HEK293T (cell line): ENCODE results near the gene ASB18.

ENCODE experiments used
- BHLHE40 ChIP-seq: fragments of 450-650 bp; IDR thresholded peaks from 2 replicates; pipeline ENCODE4 v1.6.1; 2016; ENCODE audit warnings: mild to moderate bottlenecking, moderate library complexity, borderline replicate concordance
- CTBP1 ChIP-seq: fragments of 450-650 bp; IDR thresholded peaks from 2 replicates; pipeline ENCODE4 v1.6.1; 2016; ENCODE audit warnings: borderline replicate concordance
- ELF4 ChIP-seq: fragments of 450-650 bp; IDR thresholded peaks from 2 replicates; pipeline ENCODE4 v1.6.1; 2017; ENCODE audit warnings: antibody characterized with exemption
- FOXA1 ChIP-seq: fragments of 450-650 bp; IDR thresholded peaks from 2 replicates; pipeline ENCODE4 v1.6.1; 2016; ENCODE audit warnings: mild to moderate bottlenecking
- FOXK2 ChIP-seq: fragments of 450-650 bp; IDR thresholded peaks from 2 replicates; pipeline ENCODE4 v1.6.1; 2016; ENCODE audit warnings: mild to moderate bottlenecking
- FOXM1 ChIP-seq: fragments of 450-650 bp; IDR thresholded peaks from 2 replicates; pipeline ENCODE4 v1.6.1; 2017; ENCODE audit warnings: mild to moderate bottlenecking, borderline replicate concordance
- HDGF ChIP-seq: fragments of 450-650 bp; IDR thresholded peaks from 2 replicates; pipeline ENCODE4 v1.6.1; 2017; ENCODE audit warnings: antibody characterized with exemption, borderline replicate concordance
- L3MBTL2 ChIP-seq: fragments of 450-650 bp; conservative IDR thresholded peaks from 2 replicates; pipeline ENCODE4 v1.6.1; 2016; ENCODE audit warnings: mild to moderate bottlenecking
- LEF1 ChIP-seq: fragments of 450-650 bp; IDR thresholded peaks from 2 replicates; pipeline ENCODE4 v1.6.1; 2017; ENCODE audit warnings: mild to moderate bottlenecking, borderline replicate concordance
- NFRKB ChIP-seq: fragments of 450-650 bp; IDR thresholded peaks from 2 replicates; pipeline ENCODE4 v1.6.1; 2016; ENCODE audit warnings: mild to moderate bottlenecking, moderate library complexity
- SP1 ChIP-seq: fragments of 450-650 bp; IDR thresholded peaks from 2 replicates; pipeline ENCODE4 v1.6.1; 2017
- SUZ12 ChIP-seq: fragments of 450-650 bp; IDR thresholded peaks from 2 replicates; pipeline ENCODE4 v1.6.1; 2016; ENCODE audit warnings: mild to moderate bottlenecking
- TARDBP ChIP-seq: fragments of 450-650 bp; IDR thresholded peaks from 2 replicates; pipeline ENCODE4 v1.6.1; 2016
- TF ChIP-seq, protein P1 (sequence below): fragments of 450-650 bp; IDR thresholded peaks from 2 replicates; pipeline ENCODE4 v1.6.1; 2016

DNA sequence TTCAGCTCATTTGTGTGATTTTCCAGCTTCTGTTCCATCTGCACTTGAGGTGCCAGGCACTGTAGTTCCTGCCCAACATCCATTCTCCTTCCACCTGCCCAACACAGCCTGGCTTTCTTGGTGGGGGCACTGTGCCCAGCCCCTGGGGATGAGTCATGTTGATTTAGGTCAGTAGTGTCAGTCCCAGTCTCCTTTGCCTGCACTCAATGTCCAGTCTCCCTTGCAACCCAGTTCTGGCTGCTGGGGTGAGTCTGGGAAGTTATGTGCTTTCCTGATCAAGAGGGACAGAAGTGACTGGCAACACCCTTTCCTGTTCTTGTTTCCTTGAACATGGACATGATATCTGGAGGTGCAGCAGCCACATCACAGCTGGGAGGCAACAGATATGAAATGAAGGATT lies 1.5 kb upstream of the ASB18 start:
- TF ChIP-seq BHLHE40 (no peak), FOXM1 (no peak), HDGF (no peak), LEF1 (no peak), ELF4 (no peak), NFRKB (no peak), L3MBTL2 (no peak), SUZ12 (no peak), SP1 (no peak), TARDBP (no peak), FOXK2 (no peak), FOXA1 (no peak), CTBP1 (no peak)
- TF ChIP-seq, protein P1, sequence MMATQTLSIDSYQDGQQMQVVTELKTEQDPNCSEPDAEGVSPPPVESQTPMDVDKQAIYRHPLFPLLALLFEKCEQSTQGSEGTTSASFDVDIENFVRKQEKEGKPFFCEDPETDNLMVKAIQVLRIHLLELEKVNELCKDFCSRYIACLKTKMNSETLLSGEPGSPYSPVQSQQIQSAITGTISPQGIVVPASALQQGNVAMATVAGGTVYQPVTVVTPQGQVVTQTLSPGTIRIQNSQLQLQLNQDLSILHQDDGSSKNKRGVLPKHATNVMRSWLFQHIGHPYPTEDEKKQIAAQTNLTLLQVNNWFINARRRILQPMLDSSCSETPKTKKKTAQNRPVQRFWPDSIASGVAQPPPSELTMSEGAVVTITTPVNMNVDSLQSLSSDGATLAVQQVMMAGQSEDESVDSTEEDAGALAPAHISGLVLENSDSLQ = no peak
